ENCODE results near the gene PCAT7. TPM values are rescaled to one million over a fixed set of nuclear protein-coding genes. Genes with fewer than 3 reads are reported as not detected.

PCAT7 gene
- total and polyA plus RNA-seq, 7 donors = 0.12 to 0.62 (median 0.42) TPM; not detected in 2

- ATAC-seq (no peak), DNase-seq (no peak)
- Histone ChIP-seq H3K4me3 (no peak overlapping the region), H3K9me3 (no peaks in the 10 kb centered on the region), H3K36me3 (ENCODE audit: insufficient read depth in 1 of 2, low read depth in 1 of 2) (no peaks in the 10 kb centered on the region), H3K27me3 (ENCODE audit: insufficient read depth in 3 of 3, low read length in 2 of 3) (peaks cover 0 to 2% (median 0%) of the 10 kb centered on the region in 3 donors), H3K4me1 (no peaks in the 10 kb centered on the region), H3K27ac (no peak overlapping the region)
- 50 to 60% (median 55%) methylated on average over 6 of the region's 6 CpGs for WGBS, 3 donors
- intact Hi-C loops (cut with DNase I) = no loop called here
- TF ChIP-seq, protein P1, sequence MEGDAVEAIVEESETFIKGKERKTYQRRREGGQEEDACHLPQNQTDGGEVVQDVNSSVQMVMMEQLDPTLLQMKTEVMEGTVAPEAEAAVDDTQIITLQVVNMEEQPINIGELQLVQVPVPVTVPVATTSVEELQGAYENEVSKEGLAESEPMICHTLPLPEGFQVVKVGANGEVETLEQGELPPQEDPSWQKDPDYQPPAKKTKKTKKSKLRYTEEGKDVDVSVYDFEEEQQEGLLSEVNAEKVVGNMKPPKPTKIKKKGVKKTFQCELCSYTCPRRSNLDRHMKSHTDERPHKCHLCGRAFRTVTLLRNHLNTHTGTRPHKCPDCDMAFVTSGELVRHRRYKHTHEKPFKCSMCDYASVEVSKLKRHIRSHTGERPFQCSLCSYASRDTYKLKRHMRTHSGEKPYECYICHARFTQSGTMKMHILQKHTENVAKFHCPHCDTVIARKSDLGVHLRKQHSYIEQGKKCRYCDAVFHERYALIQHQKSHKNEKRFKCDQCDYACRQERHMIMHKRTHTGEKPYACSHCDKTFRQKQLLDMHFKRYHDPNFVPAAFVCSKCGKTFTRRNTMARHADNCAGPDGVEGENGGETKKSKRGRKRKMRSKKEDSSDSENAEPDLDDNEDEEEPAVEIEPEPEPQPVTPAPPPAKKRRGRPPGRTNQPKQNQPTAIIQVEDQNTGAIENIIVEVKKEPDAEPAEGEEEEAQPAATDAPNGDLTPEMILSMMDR (IDR thresholded peaks at IDR 0.05) = no peak
Measured at GRCh38 chr9:94610181-94610606, 55.3 kb downstream of the PCAT7 start.

DNA sequence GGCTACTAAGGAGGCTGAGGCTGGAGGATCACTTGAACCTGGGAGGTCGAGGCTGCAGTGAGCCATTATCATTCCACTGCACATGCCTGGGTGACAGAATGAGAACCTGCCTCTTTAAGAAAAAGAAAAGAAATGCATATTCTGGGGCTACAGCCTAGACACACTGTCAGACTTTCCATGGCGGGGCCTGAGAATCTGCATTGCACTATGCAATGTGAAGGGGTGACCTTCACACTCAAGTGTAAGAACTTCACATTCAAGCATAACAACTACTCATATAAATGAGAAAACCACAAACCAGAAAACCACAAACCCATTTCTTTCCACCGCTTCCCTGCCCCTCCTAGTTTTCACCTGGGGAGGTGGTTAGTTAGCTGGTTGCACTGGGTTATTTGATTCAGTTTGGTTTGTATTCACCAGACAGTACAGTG is 56.8 kb downstream of the PCAT7 start:
- Histone ChIP-seq H3K4me3 (no peak overlapping the region), H3K4me1 (no peaks in the 10 kb centered on the region), H3K36me3 (ENCODE audit: insufficient read depth in 1 of 2, low read depth in 1 of 2) (no peaks in the 10 kb centered on the region), H3K9me3 (no peaks in the 10 kb centered on the region), H3K27ac (no peak overlapping the region), H3K27me3 (ENCODE audit: insufficient read depth in 3 of 3, low read length in 2 of 3) (peaks cover 0 to under 1% (median 0%) of the 10 kb centered on the region in 3 donors)
- intact Hi-C loops (cut with DNase I) = no loop called here
- DNase-seq (no peak), ATAC-seq (no peak)
- TF ChIP-seq, protein P1 (IDR thresholded peaks at IDR 0.05) = no peak
- 76 to 98% (median 96%) methylated on average over 3 of the region's 3 CpGs for WGBS, 3 donors

DNA sequence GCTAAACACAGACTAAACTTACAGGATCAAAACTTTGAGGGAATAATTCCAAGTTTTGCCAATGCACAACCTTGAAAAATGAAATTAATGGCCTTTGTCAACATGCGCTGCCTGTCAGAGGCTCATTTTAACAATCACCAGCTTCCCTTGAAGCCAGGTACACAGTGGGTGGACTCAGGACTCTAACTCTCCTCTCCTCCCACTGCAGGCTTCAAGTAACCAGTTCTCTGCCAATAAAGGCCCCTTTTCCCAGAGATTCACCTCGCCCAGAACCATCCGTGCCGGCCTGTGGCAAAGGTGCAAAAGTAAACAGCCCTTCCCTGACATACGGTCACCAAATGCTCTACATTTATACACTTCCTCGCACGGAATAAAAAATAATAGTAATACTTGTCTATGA is 57.2 kb downstream of the PCAT7 start:
- intact Hi-C loops (cut with DNase I) = no loop called here
- ATAC-seq (no peak), DNase-seq (no peak)
- TF ChIP-seq, protein P1 (IDR thresholded peaks at IDR 0.05) = no peak
- H3K9me3 ChIP-seq = no peaks in the 10 kb centered on the region
- 84 to 87% (median 86%) methylated on average over 7 of the region's 7 CpGs for WGBS, 3 donors
- H3K27me3 ChIP-seq (ENCODE audit: insufficient read depth in 3 of 3, low read length in 2 of 3) = no peaks in the 10 kb centered on the region
- H3K36me3 ChIP-seq (ENCODE audit: insufficient read depth in 1 of 2, low read depth in 1 of 2) = no peaks in the 10 kb centered on the region
- H3K27ac ChIP-seq = no peak overlapping the region
- H3K4me1 ChIP-seq = no peaks in the 10 kb centered on the region
- H3K4me3 ChIP-seq = no peak overlapping the region

DNA sequence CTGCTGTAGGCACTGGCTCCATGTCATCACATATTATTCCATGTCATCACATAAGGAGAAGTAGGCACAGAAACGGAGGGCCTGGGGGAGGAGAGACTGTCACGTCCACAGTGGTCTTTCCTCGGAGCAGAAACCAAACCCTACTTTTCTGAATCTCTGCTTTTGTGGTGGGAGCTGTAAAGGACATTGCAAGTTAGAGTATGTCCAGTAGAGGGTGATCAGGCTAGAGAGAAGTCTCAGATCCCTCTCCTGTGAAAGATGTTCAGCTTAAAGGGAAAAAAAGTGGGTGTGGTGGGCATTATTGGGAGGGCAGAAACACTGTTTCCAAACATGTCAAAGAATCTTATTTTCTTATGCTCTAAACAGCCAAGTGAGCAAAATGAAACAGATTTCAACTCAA is 58.1 kb downstream of the PCAT7 start:
- TF ChIP-seq, protein P1 (IDR thresholded peaks at IDR 0.05) = no peak
- no peaks in the 10 kb centered on the region for H3K4me1 ChIP-seq
- intact Hi-C loops (cut with DNase I) = no loop called here
- 82 to 85% (median 82%) methylated on average over 3 of the region's 3 CpGs for WGBS, 3 donors
- no peak overlapping the region for H3K4me3 ChIP-seq
- H3K27ac ChIP-seq = no peak overlapping the region
- H3K9me3 ChIP-seq = no peaks in the 10 kb centered on the region
- ATAC-seq (no peak), DNase-seq (no peak)
- no peaks in the 10 kb centered on the region for H3K36me3 ChIP-seq (ENCODE audit: insufficient read depth in 1 of 2, low read depth in 1 of 2)
- no peaks in the 10 kb centered on the region for H3K27me3 ChIP-seq (ENCODE audit: insufficient read depth in 3 of 3, low read length in 2 of 3)

- Histone ChIP-seq H3K27me3 (ENCODE audit: insufficient read depth in 3 of 3, low read length in 2 of 3) (no peaks in the 10 kb centered on the region), H3K4me1 (no peaks in the 10 kb centered on the region), H3K27ac (no peak overlapping the region), H3K36me3 (ENCODE audit: insufficient read depth in 1 of 2, low read depth in 1 of 2) (no peaks in the 10 kb centered on the region), H3K9me3 (no peaks in the 10 kb centered on the region), H3K4me3 (no peak overlapping the region)
- TF ChIP-seq, protein P1 (IDR thresholded peaks at IDR 0.05) = no peak
- ATAC-seq (no peak), DNase-seq (no peak)
- intact Hi-C loops (cut with DNase I) = no loop called here
- 67 to 83% (median 79%) methylated on average over 4 of the region's 4 CpGs for WGBS, 3 donors
Measured at GRCh38 chr9:94619026-94619425, 64.1 kb downstream of the PCAT7 start.

Data from psoas muscle (tissue), 8 donors.